Nephron progenitor cell (in vitro differentiated cells): ENCODE measurements around the gene CFAP74.

Experiments
- DNase-seq: peaks from one replicate; pipeline ENCODE4 v3.0.0; 2021
- H3K27ac Mint-ChIP-seq: 2 replicates; pipeline ENCODE4 v1.8.0; 2021; ENCODE audit warnings: mild to moderate bottlenecking, moderate library complexity, mixed read lengths
- H3K27me3 Mint-ChIP-seq: 2 replicates; pipeline ENCODE4 v1.8.0; 2021; ENCODE audit warnings: mild to moderate bottlenecking, low read depth, mixed read lengths; ENCODE audit not compliant: poor library complexity
- H3K36me3 Mint-ChIP-seq: 2 replicates; pipeline ENCODE4 v1.8.0; 2021; ENCODE audit warnings: low read depth, mixed read lengths
- H3K4me1 Mint-ChIP-seq: 2 replicates; pipeline ENCODE4 v1.8.0; 2021; ENCODE audit warnings: mixed read lengths
- H3K4me3 Mint-ChIP-seq: 2 replicates; pipeline ENCODE4 v1.8.0; 2021; ENCODE audit warnings: mild to moderate bottlenecking, moderate library complexity, mixed read lengths
- H3K9me3 Mint-ChIP-seq: 2 replicates; pipeline ENCODE4 v1.8.0; 2021; ENCODE audit warnings: mild to moderate bottlenecking, moderate library complexity, mixed read lengths
- TF ChIP-seq, protein P1 (sequence below): fragments of 200-600 bp; sonication (generic); IDR thresholded peaks from 2 replicates; pipeline ENCODE4 v1.5.0; 2021; ENCODE audit warnings: antibody characterized with exemption

CFAP74 gene

DNA sequence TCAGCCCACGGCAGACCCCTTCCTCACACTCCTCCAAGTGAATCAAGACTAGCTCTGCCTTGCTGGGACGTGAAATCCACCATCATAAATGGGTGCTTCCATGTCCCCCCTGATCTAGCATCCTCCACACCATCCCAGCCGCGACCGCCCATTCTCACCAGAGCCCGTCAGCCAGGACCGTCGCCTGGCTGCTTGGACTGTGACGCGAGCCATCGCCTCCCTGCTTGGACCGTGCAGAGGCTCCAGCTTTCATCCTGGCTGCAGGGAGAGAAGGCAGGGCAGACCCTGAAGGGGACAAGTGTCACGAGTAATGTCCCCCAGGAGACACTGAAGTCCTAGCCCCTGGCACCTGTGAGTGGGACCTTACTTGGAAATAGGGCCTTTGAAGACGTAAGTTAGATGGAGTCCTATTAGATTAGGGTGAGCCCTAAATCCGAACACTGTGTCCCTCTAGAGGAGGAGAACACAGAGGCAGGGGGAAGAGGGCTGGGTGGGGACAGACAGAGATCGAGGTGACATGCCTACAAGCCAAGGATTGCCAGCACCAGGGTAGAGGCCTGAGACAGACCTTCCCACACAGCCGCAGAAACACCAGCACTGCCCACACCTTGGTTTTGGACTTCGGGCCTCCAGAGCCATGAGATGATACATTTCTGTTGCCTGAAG, 33.9 kb upstream of the CFAP74 start:
- TF ChIP-seq, protein P1, sequence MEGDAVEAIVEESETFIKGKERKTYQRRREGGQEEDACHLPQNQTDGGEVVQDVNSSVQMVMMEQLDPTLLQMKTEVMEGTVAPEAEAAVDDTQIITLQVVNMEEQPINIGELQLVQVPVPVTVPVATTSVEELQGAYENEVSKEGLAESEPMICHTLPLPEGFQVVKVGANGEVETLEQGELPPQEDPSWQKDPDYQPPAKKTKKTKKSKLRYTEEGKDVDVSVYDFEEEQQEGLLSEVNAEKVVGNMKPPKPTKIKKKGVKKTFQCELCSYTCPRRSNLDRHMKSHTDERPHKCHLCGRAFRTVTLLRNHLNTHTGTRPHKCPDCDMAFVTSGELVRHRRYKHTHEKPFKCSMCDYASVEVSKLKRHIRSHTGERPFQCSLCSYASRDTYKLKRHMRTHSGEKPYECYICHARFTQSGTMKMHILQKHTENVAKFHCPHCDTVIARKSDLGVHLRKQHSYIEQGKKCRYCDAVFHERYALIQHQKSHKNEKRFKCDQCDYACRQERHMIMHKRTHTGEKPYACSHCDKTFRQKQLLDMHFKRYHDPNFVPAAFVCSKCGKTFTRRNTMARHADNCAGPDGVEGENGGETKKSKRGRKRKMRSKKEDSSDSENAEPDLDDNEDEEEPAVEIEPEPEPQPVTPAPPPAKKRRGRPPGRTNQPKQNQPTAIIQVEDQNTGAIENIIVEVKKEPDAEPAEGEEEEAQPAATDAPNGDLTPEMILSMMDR, result no peak
- DNase-seq, result no peak
- H3K27me3 Mint-ChIP-seq, result peaks cover 17% of the 10 kb centered on the region
- peaks cover 3% of the 10 kb centered on the region for H3K9me3 Mint-ChIP-seq
- peak overlapping the region; percentile 46 for H3K27ac Mint-ChIP-seq
- H3K4me1 Mint-ChIP-seq, result peaks cover 11% of the 10 kb centered on the region
- H3K4me3 Mint-ChIP-seq, result no peak overlapping the region
- H3K36me3 Mint-ChIP-seq, result no peaks in the 10 kb centered on the region

DNA sequence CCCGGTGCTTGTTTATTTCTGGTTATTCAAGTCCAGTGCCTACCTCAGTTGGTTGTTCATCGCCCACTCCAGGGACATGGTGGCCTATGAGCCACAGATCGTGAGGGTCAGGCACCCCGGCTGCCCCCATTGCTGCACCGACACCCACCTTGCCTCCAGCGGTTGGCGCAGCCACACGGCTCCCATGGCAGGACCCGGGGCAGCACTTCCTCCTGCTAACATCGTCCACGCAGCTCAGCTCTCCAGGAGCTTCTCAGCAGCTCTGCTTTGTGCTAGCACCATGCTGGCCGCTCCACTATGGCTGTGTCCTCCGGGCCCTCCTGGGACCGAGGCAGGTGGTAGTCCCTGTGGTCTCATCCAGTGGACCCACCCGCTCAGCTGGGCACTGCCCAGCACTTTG, 32.7 kb upstream of the CFAP74 start:
- TF ChIP-seq, protein P1, result no peak

DNA sequence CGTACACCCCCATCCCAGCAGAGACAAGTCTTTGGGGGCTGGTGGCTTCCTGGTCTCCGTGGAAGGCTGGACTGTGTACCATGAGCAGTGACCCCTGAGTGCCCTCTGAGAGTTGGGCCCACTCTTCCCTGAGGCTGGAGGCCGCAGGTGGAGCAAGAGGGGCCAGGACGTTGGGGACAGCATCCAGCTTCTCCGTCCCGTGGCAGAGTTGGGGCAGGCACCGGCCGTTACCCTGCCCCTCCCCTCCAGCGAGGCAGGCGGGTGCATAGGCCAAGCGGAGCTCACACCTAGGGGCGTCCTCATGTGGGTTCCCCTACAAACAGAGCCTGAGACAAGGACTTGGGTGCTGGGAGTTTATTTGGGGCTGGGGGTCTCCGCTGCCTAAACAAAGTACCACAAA, 29.6 kb upstream of the CFAP74 start:
- no peaks in the 10 kb centered on the region for H3K36me3 Mint-ChIP-seq
- DNase-seq, result no peak

More for the DNA sequence above, 32.7 kb upstream of the CFAP74 start:
- Mint-ChIP-seq H3K27ac (no peak overlapping the region), H3K27me3 (peaks cover 17% of the 10 kb centered on the region), H3K36me3 (no peaks in the 10 kb centered on the region), H3K9me3 (peaks cover 3% of the 10 kb centered on the region), H3K4me3 (no peak overlapping the region), H3K4me1 (peaks cover 11% of the 10 kb centered on the region)
- no peak for DNase-seq

DNA sequence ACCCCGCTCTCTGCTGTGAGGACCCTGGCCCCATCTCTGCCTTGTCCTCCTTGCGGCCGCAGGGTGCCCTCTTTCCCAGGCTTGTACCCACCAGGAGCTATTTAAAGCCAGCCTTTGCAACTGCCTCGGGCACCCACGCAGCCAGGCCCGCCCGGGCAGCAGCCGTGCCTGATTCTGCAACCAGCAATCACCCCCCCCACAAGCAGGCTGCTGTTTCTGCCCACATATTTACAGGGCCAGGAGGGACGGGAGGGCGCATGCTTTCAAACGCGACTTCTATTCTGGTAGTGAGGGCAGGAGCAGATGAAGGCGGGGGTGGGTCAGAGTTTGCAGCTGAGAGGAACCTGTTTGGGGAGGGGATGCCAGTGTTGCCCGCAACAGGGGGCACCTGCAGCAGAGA, 29.2 kb upstream of the CFAP74 start:
- Mint-ChIP-seq H3K36me3 (no peaks in the 10 kb centered on the region), H3K4me3 (no peak overlapping the region), H3K4me1 (peaks cover 20% of the 10 kb centered on the region), H3K9me3 (no peaks in the 10 kb centered on the region), H3K27ac (no peak overlapping the region), H3K27me3 (peaks cover 15% of the 10 kb centered on the region)
- TF ChIP-seq, protein P1, result no peak
- no peak for DNase-seq

More for the DNA sequence above, 29.6 kb upstream of the CFAP74 start:
- peaks cover 1% of the 10 kb centered on the region for H3K9me3 Mint-ChIP-seq
- H3K27me3 Mint-ChIP-seq, result peaks cover 15% of the 10 kb centered on the region
- no peak overlapping the region for H3K4me3 Mint-ChIP-seq
- peaks cover 20% of the 10 kb centered on the region for H3K4me1 Mint-ChIP-seq
- TF ChIP-seq, protein P1, result no peak
- no peak overlapping the region for H3K27ac Mint-ChIP-seq

DNA sequence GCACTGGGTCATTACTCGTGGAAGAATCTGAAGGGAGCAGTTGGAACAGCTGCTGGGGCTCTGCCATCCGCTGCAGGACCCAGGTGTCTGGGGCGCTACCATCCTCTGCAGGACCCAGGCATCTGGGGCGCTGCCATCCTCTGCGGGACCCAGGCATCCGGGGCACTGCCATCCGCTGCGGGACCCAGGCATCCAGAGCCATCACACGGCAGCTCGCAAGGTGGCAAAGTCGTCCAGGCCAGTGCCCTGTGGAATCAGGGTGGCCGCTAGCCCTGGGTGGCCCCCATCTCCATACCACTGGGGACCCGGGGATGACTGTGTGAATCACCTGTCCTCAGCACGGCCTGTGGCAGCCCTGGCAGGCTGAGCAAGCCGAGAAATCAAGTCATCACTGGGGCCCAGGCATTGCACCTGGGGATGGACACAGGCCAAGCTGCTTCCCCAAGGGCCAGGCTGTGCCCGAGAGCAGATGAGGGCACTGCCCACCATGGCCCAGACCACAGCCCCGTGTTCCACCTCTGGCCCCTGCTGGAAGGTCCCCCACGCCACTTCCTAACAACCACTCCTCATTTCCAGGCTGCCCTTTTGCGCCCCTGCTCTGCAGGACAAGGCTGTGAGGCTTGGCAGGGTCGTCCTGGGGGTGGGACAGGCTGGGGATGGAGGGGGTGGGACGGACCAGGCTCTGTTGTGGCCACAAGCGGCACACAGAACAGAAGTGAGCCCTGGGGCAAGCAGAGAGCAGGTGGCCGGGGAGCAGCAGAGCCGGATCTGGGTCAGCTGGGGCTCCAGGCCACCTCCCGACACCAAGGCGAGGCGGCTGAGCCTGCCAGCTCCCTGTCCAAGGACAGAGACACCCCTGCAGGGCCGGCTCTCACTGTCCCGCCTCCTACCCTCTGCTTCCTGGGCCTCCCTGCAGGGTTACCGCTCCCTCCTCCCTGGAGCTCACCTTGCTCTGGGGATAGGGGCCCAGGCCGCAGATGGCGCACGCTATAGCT, 28.3 kb upstream of the CFAP74 start:
- TF ChIP-seq, protein P1, result no peak
- Mint-ChIP-seq H3K9me3 (no peaks in the 10 kb centered on the region), H3K36me3 (no peaks in the 10 kb centered on the region), H3K4me1 (peaks cover 20% of the 10 kb centered on the region), H3K4me3 (no peak overlapping the region), H3K27ac (no peak overlapping the region), H3K27me3 (peaks cover 15% of the 10 kb centered on the region)
- DNase-seq, result no peak
